Parathyroid adenoma (tissue), 2 donors: ENCODE data around the gene ADPRM.
"Not testable (repeated sequence)": the region's sequence is repeated elsewhere in the genome, so short reads cannot be mapped to it uniquely, and the experiment has no call there.

Experiments used
- H2AFZ ChIP-seq: fragments of 300-600 bp; sonication (generic); one replicate; pipeline ENCODE4 v1.7.0; 2017; ENCODE audit warnings: antibody characterized with exemption, mild to moderate bottlenecking
- H3K27ac ChIP-seq: fragments of 300-600 bp; sonication (generic); one replicate; pipeline ENCODE4 v1.7.0; 2017
- H3K27me3 ChIP-seq: fragments of 300-600 bp; sonication (generic); one replicate; pipeline ENCODE4 v1.7.0; 2017; ENCODE audit warnings: low read length; ENCODE audit not compliant: control insufficient read depth, insufficient read depth
- H3K36me3 ChIP-seq: fragments of 300-600 bp; sonication (generic); one replicate; pipeline ENCODE4 v1.7.0; 2017; ENCODE audit warnings: low read length; ENCODE audit not compliant: control insufficient read depth, insufficient read depth
- H3K4me1 ChIP-seq: fragments of 300-600 bp; sonication (generic); one replicate; pipeline ENCODE4 v1.7.0; 2017; ENCODE audit warnings: control low read depth
- H3K4me2 ChIP-seq: fragments of 300-600 bp; sonication (generic); one replicate; pipeline ENCODE4 v1.7.0; 2017; ENCODE audit warnings: low read length
- H3K4me3 ChIP-seq: fragments of 300-600 bp; sonication (generic); one replicate; pipeline ENCODE4 v1.7.0; 2017; ENCODE audit warnings: low read depth, low read length
- H3K79me2 ChIP-seq: fragments of 300-600 bp; sonication (generic); one replicate; pipeline ENCODE4 v1.7.0; 2017; ENCODE audit warnings: control low read depth
- H3K9ac ChIP-seq: fragments of 300-600 bp; sonication (generic); one replicate; pipeline ENCODE4 v1.7.0; 2017; ENCODE audit warnings: mild to moderate bottlenecking
- H3K9me3 ChIP-seq: fragments of 300-600 bp; sonication (generic); one replicate; pipeline ENCODE4 v1.7.0; 2017; ENCODE audit warnings: low read length; ENCODE audit not compliant: control insufficient read depth
- TF ChIP-seq, protein P1 (sequence below): fragments of 300-600 bp; sonication (generic); IDR thresholded peaks from one replicate; pipeline ENCODE4 v1.7.0; 2017; ENCODE audit warnings: antibody characterized with exemption, mild to moderate bottlenecking
- donor health status: primary hyperparathyroidism.

The ADPRM gene

DNA sequence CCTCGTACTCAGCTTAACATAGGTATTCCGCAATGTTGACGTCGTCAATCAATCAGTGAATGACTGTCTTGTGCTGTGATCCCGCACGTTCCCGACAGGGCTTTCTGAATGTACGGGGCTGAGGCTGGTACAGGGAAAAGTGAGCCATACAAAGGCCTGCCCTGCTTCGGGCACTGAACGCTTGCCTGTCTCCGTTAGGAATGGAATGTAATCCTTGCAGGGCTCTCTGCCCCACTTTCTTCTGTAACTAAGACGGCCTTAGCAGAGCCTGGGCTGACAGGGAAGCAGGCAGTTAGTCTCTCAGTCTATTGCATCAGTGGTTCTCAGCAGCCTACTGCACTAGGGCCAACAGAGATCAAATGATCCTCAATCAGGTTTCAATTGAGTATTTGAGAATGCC is 24.1 kb upstream of the ADPRM start:
- Histone ChIP-seq H3K36me3 (no peaks in the 10 kb centered on the region), H2AFZ (no peak overlapping the region), H3K4me1 (no peaks in the 10 kb centered on the region), H3K4me3 (no peak overlapping the region), H3K4me2 (no peak overlapping the region), H3K9me3 (no peaks in the 10 kb centered on the region), H3K9ac (no peak overlapping the region), H3K79me2 (no peaks in the 10 kb centered on the region), H3K27me3 (no peaks in the 10 kb centered on the region), H3K27ac (no peak overlapping the region)
- TF ChIP-seq, protein P1, sequence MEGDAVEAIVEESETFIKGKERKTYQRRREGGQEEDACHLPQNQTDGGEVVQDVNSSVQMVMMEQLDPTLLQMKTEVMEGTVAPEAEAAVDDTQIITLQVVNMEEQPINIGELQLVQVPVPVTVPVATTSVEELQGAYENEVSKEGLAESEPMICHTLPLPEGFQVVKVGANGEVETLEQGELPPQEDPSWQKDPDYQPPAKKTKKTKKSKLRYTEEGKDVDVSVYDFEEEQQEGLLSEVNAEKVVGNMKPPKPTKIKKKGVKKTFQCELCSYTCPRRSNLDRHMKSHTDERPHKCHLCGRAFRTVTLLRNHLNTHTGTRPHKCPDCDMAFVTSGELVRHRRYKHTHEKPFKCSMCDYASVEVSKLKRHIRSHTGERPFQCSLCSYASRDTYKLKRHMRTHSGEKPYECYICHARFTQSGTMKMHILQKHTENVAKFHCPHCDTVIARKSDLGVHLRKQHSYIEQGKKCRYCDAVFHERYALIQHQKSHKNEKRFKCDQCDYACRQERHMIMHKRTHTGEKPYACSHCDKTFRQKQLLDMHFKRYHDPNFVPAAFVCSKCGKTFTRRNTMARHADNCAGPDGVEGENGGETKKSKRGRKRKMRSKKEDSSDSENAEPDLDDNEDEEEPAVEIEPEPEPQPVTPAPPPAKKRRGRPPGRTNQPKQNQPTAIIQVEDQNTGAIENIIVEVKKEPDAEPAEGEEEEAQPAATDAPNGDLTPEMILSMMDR: no peak

DNA sequence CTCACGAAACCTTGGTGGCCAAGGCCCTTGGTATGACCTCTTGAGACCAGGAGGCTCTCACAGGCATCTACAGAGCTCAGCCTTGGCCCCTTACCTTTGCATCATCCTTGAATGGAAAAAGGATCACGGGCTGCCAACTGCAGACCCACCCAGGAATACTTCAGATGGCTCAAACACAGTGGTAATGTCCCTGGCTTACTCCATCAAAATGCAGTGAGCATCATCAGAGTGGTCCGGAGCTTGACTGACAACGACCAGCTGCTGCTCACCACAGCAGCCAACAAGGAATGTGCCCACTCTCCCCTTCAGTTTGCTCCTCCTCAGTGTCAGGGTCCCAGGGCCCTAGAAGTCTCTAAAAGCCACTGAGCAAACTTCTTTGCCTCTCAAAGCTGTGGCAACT is 22.7 kb upstream of the ADPRM start:
- Histone ChIP-seq H3K27ac (no peak overlapping the region), H3K4me1 (no peaks in the 10 kb centered on the region), H3K4me2 (no peak overlapping the region), H2AFZ (no peak overlapping the region), H3K27me3 (no peaks in the 10 kb centered on the region), H3K36me3 (no peaks in the 10 kb centered on the region), H3K79me2 (no peaks in the 10 kb centered on the region), H3K9ac (no peak overlapping the region), H3K4me3 (no peak overlapping the region), H3K9me3 (no peaks in the 10 kb centered on the region)
- TF ChIP-seq, protein P1: no peak

DNA sequence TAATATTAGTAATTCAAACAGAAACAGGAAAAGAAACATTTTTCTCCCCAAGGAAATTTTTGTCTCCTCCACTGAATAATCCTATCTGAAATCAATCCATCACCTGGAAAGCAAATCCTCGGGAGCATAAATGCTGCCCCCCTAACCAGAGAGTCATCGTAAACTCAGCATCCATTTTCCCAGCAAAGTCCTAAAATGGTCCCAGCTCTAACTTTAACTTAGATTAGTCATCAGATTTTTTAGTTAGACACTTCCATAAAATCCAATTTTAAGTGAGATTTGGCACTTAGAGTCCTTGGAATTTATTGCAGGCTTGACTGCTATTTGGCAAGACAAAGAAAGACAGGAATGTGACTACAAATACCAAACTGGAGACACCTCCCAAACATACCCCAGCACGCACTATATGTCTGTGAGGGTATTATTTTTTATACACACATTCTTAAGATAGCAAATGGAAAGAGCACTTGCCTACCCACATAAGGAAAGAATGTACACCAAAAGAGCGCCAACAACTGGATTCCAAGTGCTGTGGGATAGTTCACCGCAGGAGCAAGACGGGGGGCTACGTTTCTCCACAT is 15.4 kb upstream of the ADPRM start:
- TF ChIP-seq, protein P1: no peak
- Histone ChIP-seq H3K4me1 (no peaks in the 10 kb centered on the region), H3K9me3 (no peaks in the 10 kb centered on the region), H3K4me2 (no peak overlapping the region), H3K4me3 (no peak overlapping the region), H3K27ac (no peak overlapping the region), H2AFZ (no peak overlapping the region), H3K36me3 (no peaks in the 10 kb centered on the region), H3K27me3 (no peaks in the 10 kb centered on the region), H3K9ac (no peak overlapping the region), H3K79me2 (no peaks in the 10 kb centered on the region)

DNA sequence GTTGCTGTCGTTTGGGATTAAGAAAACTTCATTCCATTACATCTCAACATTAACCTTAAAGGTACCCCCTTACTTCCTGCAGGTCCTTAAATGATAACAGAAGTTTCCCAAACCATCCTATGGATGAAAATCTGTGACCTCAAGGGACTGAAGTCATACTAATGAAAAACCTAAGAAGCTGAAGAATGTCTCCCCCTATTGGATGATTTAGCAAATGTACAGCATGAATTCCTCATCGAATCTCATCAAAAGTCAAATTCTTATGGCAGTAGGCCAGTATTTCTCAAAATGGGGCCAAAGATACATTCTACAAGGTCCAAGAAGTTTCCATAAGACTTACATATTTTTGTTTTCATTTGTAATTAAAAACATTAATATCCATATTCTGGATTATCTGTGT is 13.5 kb upstream of the ADPRM start:
- Histone ChIP-seq H3K27ac (no peak overlapping the region), H3K36me3 (no peaks in the 10 kb centered on the region), H3K27me3 (no peaks in the 10 kb centered on the region), H3K79me2 (no peaks in the 10 kb centered on the region), H3K4me2 (no peak overlapping the region), H3K4me3 (no peak overlapping the region), H3K4me1 (no peaks in the 10 kb centered on the region), H3K9ac (no peak overlapping the region), H2AFZ (no peak overlapping the region), H3K9me3 (no peaks in the 10 kb centered on the region)
- TF ChIP-seq, protein P1: peak; percentile 39

DNA sequence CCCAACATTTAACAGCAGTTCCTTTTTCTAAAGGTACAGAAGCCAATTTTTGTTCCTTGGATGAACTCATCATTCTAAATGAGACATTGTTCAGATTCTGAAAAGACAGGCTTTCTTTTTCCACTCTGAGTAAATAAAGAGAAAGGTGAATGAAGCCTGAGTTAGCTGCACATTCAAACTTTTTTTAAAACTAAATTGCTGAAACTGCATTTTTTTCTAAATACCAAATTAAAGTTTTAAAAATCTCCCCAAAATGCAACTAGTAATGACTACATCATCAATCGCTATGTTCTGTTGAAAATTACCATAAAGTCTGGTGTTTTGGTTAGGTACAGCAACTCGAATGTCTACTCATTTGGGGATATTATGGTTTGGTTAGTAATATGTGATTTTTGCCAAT is 9.9 kb upstream of the ADPRM start:
- H3K27me3 ChIP-seq: no peaks in the 10 kb centered on the region
- TF ChIP-seq, protein P1: no peak
- no peak overlapping the region for H2AFZ ChIP-seq
- H3K79me2 ChIP-seq: peaks cover under 1% of the 10 kb centered on the region
- no peaks in the 10 kb centered on the region for H3K36me3 ChIP-seq
- H3K9me3 ChIP-seq: no peaks in the 10 kb centered on the region
- H3K4me1 ChIP-seq: no peaks in the 10 kb centered on the region
- no peak overlapping the region for H3K9ac ChIP-seq
- H3K4me2 ChIP-seq: no peak overlapping the region
- no peak overlapping the region for H3K27ac ChIP-seq
- H3K4me3 ChIP-seq: no peak overlapping the region

DNA sequence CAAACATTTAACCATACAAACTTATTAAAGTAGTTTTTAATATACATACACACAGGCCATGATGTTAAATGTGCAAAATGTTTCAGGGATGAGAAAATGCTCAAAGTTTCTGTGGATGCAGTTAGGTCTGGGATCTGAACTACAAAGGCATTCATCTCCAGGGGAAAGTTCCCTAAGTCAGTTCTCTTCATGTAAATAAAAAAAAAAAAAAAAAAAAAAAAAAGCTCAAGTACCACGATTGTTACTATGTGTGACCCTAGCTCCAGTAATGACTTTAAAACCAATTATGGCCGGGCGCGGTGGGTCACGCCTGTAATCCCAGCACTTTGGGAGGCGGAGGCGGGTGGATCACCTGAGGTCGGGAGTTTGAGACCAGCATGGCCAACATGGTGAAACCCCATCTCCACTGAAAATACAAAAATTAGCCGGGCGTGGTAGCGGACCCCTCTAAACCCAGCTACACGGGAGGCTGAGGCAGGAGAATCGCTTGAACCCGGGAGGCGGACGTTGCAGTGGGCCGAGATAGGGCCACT is 1.5 kb upstream of the ADPRM start:
- not testable (repeated sequence) for H3K36me3 ChIP-seq, H3K27ac ChIP-seq, H2AFZ ChIP-seq, H3K4me3 ChIP-seq, H3K9ac ChIP-seq, H3K27me3 ChIP-seq, H3K4me2 ChIP-seq, H3K4me1 ChIP-seq, H3K9me3 ChIP-seq
- H3K79me2 ChIP-seq: peaks cover 10% of the 10 kb centered on the region
